ENCODE measurements around the gene AKAP13. TPM values are rescaled to one million over a fixed set of nuclear protein-coding genes. Genes with fewer than 3 reads are reported as not detected.

The AKAP13 gene
- total RNA-seq, 1 experiment from 2014 or later: 54.5 TPM

DNA sequence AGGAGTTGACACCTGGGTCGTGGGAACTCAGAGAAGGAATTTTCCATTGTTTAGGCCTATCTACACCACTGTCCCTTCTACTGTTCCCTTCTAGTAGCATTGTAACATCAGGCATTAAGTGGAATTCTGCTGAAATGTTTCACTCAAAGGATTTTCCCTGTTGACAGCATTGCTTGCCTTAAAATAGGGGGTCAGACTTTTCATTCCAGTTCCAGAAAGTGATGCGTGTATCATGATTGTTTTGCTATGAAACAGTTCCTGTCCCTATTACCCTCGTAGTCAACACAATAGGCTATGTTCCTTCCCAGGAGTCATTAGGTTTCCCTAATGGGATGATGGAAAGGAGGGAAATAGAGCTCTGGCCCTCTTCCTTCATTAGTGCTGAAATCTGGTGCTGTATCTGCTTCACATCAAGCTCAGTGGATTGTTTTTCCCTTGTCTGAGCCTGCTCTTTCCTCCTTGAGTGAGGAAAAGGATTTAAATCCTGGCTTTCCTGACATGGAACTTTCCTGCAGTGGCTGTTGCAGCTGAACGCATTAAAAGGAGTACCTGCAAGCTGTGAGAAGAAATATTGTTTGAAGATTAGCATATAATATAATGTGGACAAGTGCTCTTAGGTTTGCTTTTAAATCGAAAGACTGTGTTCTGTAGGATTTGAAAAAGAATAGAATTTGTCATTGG lies 218.5 kb downstream of the AKAP13 start:
- TF ChIP-seq EZH2 (IDR thresholded peaks at IDR 0.05; ENCODE audit: borderline replicate concordance, low read depth, low read length, poor library complexity, severe bottlenecking): no peak
- TF ChIP-seq, protein P1, sequence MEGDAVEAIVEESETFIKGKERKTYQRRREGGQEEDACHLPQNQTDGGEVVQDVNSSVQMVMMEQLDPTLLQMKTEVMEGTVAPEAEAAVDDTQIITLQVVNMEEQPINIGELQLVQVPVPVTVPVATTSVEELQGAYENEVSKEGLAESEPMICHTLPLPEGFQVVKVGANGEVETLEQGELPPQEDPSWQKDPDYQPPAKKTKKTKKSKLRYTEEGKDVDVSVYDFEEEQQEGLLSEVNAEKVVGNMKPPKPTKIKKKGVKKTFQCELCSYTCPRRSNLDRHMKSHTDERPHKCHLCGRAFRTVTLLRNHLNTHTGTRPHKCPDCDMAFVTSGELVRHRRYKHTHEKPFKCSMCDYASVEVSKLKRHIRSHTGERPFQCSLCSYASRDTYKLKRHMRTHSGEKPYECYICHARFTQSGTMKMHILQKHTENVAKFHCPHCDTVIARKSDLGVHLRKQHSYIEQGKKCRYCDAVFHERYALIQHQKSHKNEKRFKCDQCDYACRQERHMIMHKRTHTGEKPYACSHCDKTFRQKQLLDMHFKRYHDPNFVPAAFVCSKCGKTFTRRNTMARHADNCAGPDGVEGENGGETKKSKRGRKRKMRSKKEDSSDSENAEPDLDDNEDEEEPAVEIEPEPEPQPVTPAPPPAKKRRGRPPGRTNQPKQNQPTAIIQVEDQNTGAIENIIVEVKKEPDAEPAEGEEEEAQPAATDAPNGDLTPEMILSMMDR (conservative IDR thresholded peaks at IDR 0.05; ENCODE audit: low read depth, low read length): no peak
- ChIA-PET CTCF (no interaction called here), POLR2A (ENCODE audit: low non-redundant PET) (no interaction called here)
- no peak overlapping the region for H3K27ac ChIP-seq (ENCODE audit: low read depth, low read length, poor library complexity, severe bottlenecking)
- no peaks in the 10 kb centered on the region for H3K9me3 ChIP-seq (ENCODE audit: low read depth, low read length, poor library complexity, severe bottlenecking)
- no peak for DNase-seq (ENCODE audit: low spot score)
- intact Hi-C loops (cut with micrococcal nuclease; ENCODE audit: unreplicated experiment): no loop called here
- no peak overlapping the region for H3K4me3 ChIP-seq (ENCODE audit: low read depth, low read length, poor library complexity, severe bottlenecking)
- H3K4me1 ChIP-seq (ENCODE audit: insufficient read depth, low read length, poor library complexity, severe bottlenecking): no peaks in the 10 kb centered on the region
- no peaks in the 10 kb centered on the region for H3K27me3 ChIP-seq (replicated peaks; ENCODE audit: insufficient read depth, low read depth, low read length, poor library complexity)
- BruUV-seq (replicated peaks): no TSS peak
- no peaks in the 10 kb centered on the region for H3K36me3 ChIP-seq (ENCODE audit: insufficient read depth, low read length, poor library complexity, severe bottlenecking)

DNA sequence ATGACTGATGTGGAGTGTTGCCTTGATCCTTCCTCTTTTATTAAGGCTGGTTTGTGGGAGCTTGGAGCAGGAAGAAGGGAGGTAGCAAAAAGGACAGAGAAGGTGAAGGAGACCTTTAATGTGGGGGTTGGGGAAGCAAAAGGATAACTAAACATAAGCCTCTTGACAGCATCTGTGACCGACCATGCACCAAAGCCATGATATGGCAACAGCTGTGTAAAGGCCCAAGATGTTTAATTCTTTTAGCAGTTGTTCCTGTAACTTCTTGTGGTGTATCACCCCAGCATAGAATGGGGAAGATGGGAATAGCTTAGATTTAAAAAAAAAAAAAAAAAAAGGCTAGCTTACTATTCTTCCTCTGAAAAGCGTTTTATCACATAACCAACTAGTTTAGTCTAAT lies 219.6 kb downstream of the AKAP13 start:
- DNase-seq (ENCODE audit: low spot score): no peak
- no peaks in the 10 kb centered on the region for H3K9me3 ChIP-seq (ENCODE audit: low read depth, low read length, poor library complexity, severe bottlenecking)
- H3K4me3 ChIP-seq (ENCODE audit: low read depth, low read length, poor library complexity, severe bottlenecking): no peak overlapping the region
- no peak overlapping the region for H3K27ac ChIP-seq (ENCODE audit: low read depth, low read length, poor library complexity, severe bottlenecking)
- no peaks in the 10 kb centered on the region for H3K36me3 ChIP-seq (ENCODE audit: insufficient read depth, low read length, poor library complexity, severe bottlenecking)
- no peaks in the 10 kb centered on the region for H3K27me3 ChIP-seq (replicated peaks; ENCODE audit: insufficient read depth, low read depth, low read length, poor library complexity)
- BruUV-seq (replicated peaks): no TSS peak
- ChIA-PET CTCF (no interaction called here), POLR2A (ENCODE audit: low non-redundant PET) (no interaction called here)
- no peaks in the 10 kb centered on the region for H3K4me1 ChIP-seq (ENCODE audit: insufficient read depth, low read length, poor library complexity, severe bottlenecking)
- intact Hi-C loops (cut with micrococcal nuclease; ENCODE audit: unreplicated experiment): no loop called here
- TF ChIP-seq EZH2 (IDR thresholded peaks at IDR 0.05; ENCODE audit: borderline replicate concordance, low read depth, low read length, poor library complexity, severe bottlenecking): no peak
- TF ChIP-seq, protein P1 (conservative IDR thresholded peaks at IDR 0.05; ENCODE audit: low read depth, low read length): no peak

DNA sequence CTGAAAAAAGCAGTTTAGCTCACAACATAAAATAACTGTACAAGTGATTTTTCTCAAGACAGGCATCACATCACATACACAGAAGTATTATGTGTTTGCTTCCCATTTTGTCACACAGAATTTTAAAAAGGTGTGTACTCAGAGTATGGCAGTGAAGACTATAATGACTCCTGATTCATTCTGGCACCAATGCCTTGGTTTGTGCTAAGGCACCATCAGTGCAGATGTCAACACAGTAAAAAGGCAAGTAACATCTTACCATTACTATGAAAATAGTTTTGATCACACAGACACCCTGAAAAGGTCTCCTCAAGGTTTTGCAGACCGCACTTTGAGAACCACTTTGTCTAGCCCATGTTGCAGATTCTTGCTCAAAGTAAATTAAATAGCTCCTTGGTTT lies 222.8 kb downstream of the AKAP13 start:
- POLR2A ChIA-PET (ENCODE audit: low non-redundant PET): no interaction called here

More for the DNA sequence above, 222.8 kb downstream of the AKAP13 start:
- peaks cover 12% of the 10 kb centered on the region for H3K4me1 ChIP-seq (ENCODE audit: insufficient read depth, low read length, poor library complexity, severe bottlenecking)
- H3K27ac ChIP-seq (ENCODE audit: low read depth, low read length, poor library complexity, severe bottlenecking): no peak overlapping the region
- H3K9me3 ChIP-seq (ENCODE audit: low read depth, low read length, poor library complexity, severe bottlenecking): no peaks in the 10 kb centered on the region
- TF ChIP-seq, protein P1 (conservative IDR thresholded peaks at IDR 0.05; ENCODE audit: low read depth, low read length): no peak
- TF ChIP-seq EZH2 (IDR thresholded peaks at IDR 0.05; ENCODE audit: borderline replicate concordance, low read depth, low read length, poor library complexity, severe bottlenecking): no peak
- no peaks in the 10 kb centered on the region for H3K27me3 ChIP-seq (replicated peaks; ENCODE audit: insufficient read depth, low read depth, low read length, poor library complexity)
- no peaks in the 10 kb centered on the region for H3K36me3 ChIP-seq (ENCODE audit: insufficient read depth, low read length, poor library complexity, severe bottlenecking)
- no peak for DNase-seq (ENCODE audit: low spot score)
- intact Hi-C loops (cut with micrococcal nuclease; ENCODE audit: unreplicated experiment): no loop called here
- no TSS peak for BruUV-seq (replicated peaks)
- CTCF ChIA-PET: no interaction called here
- H3K4me3 ChIP-seq (ENCODE audit: low read depth, low read length, poor library complexity, severe bottlenecking): no peak overlapping the region

Measured in A673 (cell line).